Stimulated activated CD4-positive, alpha-beta T cell treated with anti-CD3 and anti-CD28 coated beads, Interleukin-15, amount 100 ng/mL, for 48 hours (primary cell): ENCODE data around the gene PTRHD1.

ENCODE experiments used
- DNase-seq, 2 donors: peaks; one replicate each; pipeline ENCODE4 v3.0.0-alpha.2; 2020; ENCODE audit warnings: low read depth in 2 of 2

PTRHD1 gene

GRCh38 chr2:24756789-24757188 is 36.4 kb downstream of the PTRHD1 start:
- no peak for DNase-seq

GRCh38 chr2:24754985-24755705 is 38.0 kb downstream of the PTRHD1 start:
- no peak for DNase-seq

GRCh38 chr2:24749069-24749691 is 44.0 kb downstream of the PTRHD1 start:
- no peak for DNase-seq

- no peak for DNase-seq
Observed at GRCh38 chr2:24747299-24747698, 45.9 kb downstream of the PTRHD1 start.

- no peak for DNase-seq
Observed at GRCh38 chr2:24745825-24746224, 47.4 kb downstream of the PTRHD1 start.

- DNase-seq, result no peak
Observed at GRCh38 chr2:24744356-24744755, 48.8 kb downstream of the PTRHD1 start.

- DNase-seq, result no peak
Observed at GRCh38 chr2:24743924-24744323, 49.3 kb downstream of the PTRHD1 start.

- no peak for DNase-seq
Observed at GRCh38 chr2:24742730-24743129, 50.5 kb downstream of the PTRHD1 start.

- no peak for DNase-seq
Observed at GRCh38 chr2:24740142-24740541, 53.0 kb downstream of the PTRHD1 start.
